HG02588 (cell line): Measurements from ENCODE around the gene POMGNT1.

Experiments
- ATAC-seq: cut with Tn5 transposase; IDR thresholded peaks from one replicate; pipeline ENCODE4 v1.9.1; 2021; ENCODE audit warnings: mild to moderate bottlenecking, moderate library complexity; ENCODE audit not compliant: unreplicated experiment

POMGNT1 gene

DNA sequence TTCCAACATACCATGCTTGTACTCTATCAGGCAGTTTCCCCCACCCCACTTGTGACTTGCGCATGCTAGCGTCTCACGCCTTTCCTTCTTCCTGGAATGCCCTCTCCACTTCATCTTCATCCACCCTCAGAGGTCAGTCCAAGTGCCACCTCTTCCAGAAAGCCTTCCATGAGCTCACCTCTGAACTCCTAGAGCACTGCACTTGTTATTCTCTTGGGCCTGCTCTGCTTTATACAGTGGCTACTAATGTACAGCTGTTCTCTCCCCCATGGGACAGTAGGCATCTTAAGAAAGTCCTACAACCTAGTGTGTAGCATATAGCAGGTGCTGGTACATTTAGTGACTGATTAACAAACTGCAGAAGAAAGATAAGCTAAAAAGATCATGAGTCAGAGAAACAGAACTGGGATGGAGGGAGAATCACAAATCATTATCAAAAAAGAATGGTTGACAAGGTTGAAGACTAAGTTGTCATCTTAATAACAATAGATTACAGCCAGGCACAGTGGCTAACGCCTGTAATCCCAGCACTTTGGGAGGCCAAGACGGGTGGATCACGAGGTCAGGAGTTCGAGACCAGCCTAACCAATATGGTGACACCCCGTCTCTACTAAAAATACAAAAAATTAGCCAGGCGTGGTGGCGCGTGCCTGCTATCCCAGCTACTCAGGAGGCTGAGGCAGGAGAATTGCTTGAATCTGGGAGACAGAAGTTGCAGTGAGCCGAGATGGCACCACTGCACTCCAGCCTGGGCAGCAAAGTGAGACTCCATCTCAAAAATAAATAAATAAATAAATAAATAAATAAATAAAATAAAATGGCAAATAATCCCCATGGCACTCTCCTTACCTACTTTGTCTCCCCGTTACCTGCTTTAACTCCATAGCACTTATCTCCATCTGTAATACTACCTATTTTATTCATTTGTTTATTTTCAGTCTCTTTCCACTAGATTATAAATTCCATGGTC, 39.6 kb downstream of the POMGNT1 start:
- peak; percentile 73 for ATAC-seq

DNA sequence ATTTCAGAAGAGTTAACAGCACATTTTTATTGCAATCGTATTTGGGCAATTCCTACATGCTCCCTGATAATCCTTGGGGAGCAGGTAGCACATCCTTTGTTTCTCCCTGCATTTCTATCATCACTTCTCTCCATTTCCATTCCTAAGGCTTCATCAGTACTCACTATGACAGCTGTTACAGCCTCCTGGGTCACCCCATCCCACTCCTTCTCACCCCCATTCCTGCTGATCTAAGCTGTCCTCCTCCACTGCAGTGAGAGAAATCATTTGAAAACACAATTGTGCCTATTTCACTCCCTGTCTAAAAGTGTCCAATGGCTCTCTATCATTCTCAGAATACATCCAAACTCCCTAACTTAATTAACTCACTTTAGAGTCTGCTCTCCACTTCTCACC, 40.3 kb downstream of the POMGNT1 start:
- no peak for ATAC-seq

DNA sequence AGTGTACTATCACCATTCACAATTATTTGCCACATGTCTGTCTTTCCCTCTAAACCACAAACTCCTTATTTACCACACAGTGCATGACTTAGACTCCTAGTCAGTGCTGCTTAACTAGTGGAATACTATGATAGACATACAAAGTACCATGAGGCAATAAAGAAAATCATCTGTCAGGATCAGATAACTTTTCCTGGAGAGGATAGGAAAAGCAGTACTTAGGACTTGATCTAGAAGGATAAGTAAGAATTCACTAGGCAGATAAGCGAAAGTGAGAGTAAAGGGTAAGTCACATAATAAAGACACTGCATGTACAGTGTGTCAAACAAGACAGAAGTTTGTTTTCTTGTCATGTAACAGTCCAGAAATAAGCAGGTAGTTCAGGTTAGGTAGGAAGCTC, 44.5 kb downstream of the POMGNT1 start:
- ATAC-seq = no peak

DNA sequence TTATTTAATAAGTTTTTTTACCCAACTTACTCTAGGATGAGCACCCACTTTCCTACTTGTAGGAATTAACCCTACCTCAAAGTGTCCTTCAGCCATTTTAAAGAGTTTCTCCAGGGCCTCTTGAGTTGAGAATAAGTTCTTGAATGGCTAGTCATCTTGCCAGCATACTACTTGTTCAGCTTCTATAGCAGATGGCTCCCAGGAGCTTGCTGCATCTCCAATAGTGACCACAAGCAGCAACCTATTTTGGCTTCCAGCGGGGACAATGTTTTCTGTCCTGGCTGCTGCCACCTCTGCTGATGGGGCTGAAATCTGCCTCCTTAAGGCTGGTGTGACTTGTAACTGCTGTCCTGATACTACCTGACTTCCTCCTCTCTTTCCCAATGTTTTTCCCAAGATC, 45.0 kb downstream of the POMGNT1 start:
- no peak for ATAC-seq

DNA sequence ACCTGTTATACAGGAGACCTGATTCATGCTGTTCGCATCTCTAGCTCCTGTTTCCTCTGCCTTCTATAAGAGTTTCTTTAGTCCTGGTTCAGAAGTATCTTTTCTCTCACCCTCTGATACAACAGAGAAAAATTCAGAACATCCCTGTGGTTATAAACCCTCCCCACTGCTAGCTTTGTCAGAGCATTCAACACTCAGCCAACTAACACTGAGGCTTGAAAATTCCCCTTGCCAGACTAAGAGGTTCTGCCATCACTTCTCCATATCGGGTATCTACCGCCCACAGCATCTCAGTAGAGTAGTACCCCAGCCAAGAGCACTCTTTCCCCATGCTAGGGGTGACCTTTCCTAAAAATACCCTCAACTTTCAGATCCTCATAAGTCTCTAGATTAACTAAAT, 46.2 kb downstream of the POMGNT1 start:
- no peak for ATAC-seq

DNA sequence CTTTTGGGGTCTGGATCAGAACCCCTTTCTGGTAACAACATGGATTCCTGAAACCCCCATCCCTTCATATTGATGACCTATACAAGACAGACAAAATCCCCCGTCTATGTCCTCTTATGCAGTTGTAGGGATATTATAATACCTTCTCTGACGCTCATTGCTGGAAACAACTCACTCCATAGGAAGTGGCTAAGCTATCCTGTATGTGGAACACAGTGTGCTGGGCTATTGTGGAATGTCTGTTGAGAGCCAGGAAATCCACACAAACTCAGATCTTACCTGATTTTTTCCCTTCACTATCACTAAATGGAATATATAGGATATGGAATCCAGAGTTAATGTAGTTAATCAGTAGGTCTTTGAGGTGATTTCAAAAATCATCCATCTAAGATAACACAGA, 48.1 kb downstream of the POMGNT1 start:
- no peak for ATAC-seq

DNA sequence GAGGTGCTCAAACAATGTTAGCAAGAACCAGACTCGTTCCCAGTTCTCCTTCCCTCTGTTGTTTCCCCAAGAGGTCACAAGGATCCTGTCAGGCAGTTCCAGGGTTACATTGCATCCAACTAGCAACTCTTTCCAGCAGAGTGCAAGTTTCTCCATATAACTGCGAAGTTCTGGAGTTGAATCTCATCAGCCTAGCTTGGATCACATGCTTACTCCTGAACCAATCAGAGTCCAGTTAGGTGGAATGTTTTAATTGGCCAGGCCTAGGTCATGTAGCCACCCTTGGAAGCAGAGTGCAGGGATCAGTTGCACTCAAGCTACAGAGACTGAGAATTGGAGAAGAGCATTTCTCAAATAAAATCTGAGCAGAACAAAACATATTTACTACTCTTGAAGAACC, 49.9 kb downstream of the POMGNT1 start:
- no peak for ATAC-seq
